Hepatocyte (in vitro differentiated cells): ENCODE results near the gene MANF. TPM values are rescaled to one million over a fixed set of nuclear protein-coding genes. Genes with fewer than 3 reads are reported as not detected.

Experiments used
- DNase-seq: peaks from one replicate; pipeline ENCODE4 v3.0.0-alpha.2; 2016; ENCODE audit warnings: low spot score
- H2AFZ ChIP-seq: fragments of 200-600 bp; sonication (generic); 2 replicates; pipeline ENCODE4 v1.6.0; 2016; ENCODE audit warnings: antibody characterized with exemption, mild to moderate bottlenecking
- H3K27ac ChIP-seq: fragments of 200-600 bp; sonication (generic); 2 replicates; pipeline ENCODE4 v1.5.1; 2016; ENCODE audit warnings: mild to moderate bottlenecking
- H3K27me3 ChIP-seq: fragments of 200-600 bp; sonication (generic); 2 replicates; pipeline ENCODE4 v1.6.1; 2016
- H3K36me3 ChIP-seq: fragments of 200-600 bp; sonication (generic); replicated peaks from 2 replicates; pipeline ENCODE4 v1.5.1; 2016; ENCODE audit warnings: low read depth; ENCODE audit not compliant: insufficient read depth
- H3K4me1 ChIP-seq: fragments of 200-600 bp; sonication (generic); 2 replicates; pipeline ENCODE4 v1.5.1; 2016; ENCODE audit warnings: mild to moderate bottlenecking, moderate library complexity; ENCODE audit not compliant: insufficient read depth
- H3K4me2 ChIP-seq: fragments of 200-600 bp; sonication (generic); 2 replicates; pipeline ENCODE4 v1.6.0; 2016
- H3K4me3 ChIP-seq: fragments of 200-600 bp; sonication (generic); 2 replicates; pipeline ENCODE4 v1.5.1; 2016; ENCODE audit warnings: mild to moderate bottlenecking
- H3K79me2 ChIP-seq: fragments of 200-600 bp; sonication (generic); 2 replicates; pipeline ENCODE4 v1.6.0; 2017; ENCODE audit warnings: mild to moderate bottlenecking
- H3K9me2 ChIP-seq: fragments of 200-600 bp; sonication (generic); replicated peaks from 2 replicates; pipeline ENCODE4 v1.6.0; 2017; ENCODE audit warnings: mild to moderate bottlenecking; ENCODE audit not compliant: insufficient read depth
- H3K9me3 ChIP-seq: fragments of 200-600 bp; sonication (generic); 2 replicates; pipeline ENCODE4 v1.5.1; 2016; ENCODE audit warnings: low read depth, mild to moderate bottlenecking
- H4K20me1 ChIP-seq: fragments of 200-600 bp; sonication (generic); 2 replicates; pipeline ENCODE4 v1.6.0; 2016; ENCODE audit warnings: mild to moderate bottlenecking; ENCODE audit not compliant: insufficient read depth, poor library complexity, severe bottlenecking
- EZH2 ChIP-seq: fragments of 200-600 bp; sonication (generic); IDR thresholded peaks from 2 replicates; pipeline ENCODE4 v1.6.1; 2016; ENCODE audit warnings: antibody characterized with exemption, mild to moderate bottlenecking, borderline replicate concordance
- EZH2phosphoT487 ChIP-seq: fragments of 200-600 bp; sonication (generic); IDR thresholded peaks from one replicate; pipeline ENCODE4 v1.6.1; 2018; ENCODE audit warnings: antibody characterized with exemption, mild to moderate bottlenecking, low read depth, moderate library complexity; ENCODE audit not compliant: unreplicated experiment, severe bottlenecking
- WGBS: methylation state at CpG from one replicate; pipeline ENCODE4 v1.1.6; 2016; ENCODE audit warnings: low lambda C conversion rate; ENCODE audit errors: missing lambda C conversion rate; 5-methylcytosine and 5-hydroxymethylcytosine counted together
- polyA plus RNA-seq: library from polyadenylated mRNA; unstranded; fragments of >200 nt; fragmentation: Nextera tagmentation; extraction: Ambion mirVana; gene quantifications from 2 replicates; pipeline ENCODE4 v1.2.1, GENCODE V29; 2016
- total RNA-seq: library from RNA; depleted of rRNA; stranded (reverse); fragments of >200 nt; gene quantifications from 2 replicates; pipeline ENCODE4 v1.2.3, GENCODE V29; 2014
- TF ChIP-seq, protein P1 (sequence below): fragments of 200-600 bp; sonication (generic); IDR thresholded peaks from 2 replicates; pipeline ENCODE4 v1.5.1; 2016; ENCODE audit warnings: antibody characterized with exemption, mild to moderate bottlenecking; ENCODE audit not compliant: poor library complexity

Gene MANF
- total and polyA plus RNA-seq, 2 experiments from 2014 or later = 178 to 225 TPM

DNA sequence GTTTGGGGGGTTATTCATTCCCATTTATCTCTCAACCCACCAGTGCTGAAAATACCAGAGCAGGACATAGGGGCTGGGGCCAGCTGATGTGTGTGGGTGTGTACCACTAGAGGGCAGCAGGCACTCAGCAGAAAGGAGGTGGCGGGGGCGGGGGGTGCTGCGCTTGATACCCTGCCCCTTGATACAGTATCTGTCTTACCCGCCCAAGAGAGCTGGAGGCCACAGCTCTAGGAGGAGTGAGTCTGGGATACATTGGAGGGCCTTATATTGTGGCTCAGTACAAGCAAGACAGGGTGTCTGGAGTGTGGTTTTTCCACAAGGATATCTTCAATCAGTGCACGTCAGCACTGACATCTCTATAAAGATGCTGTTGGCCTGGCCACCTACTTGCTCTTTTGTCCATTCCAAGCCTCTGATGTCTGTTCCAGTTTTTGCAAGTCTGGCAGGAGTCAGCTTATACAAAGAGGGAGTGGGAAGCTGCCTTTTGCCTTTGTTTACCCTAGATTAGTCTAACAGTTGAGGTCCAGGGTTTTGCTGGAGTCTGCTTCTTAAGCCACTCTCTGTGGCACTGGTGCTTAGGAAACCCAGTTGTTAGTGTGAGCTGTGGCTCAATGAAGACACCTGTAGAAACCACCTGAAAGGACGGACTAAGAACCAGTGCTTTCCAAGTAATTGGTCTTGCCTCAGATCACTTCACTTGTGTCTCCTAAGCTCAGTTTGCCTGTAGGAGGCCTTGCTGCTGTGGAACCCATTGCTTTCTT lies 4.5 kb downstream of the MANF start:
- no peaks in the 10 kb centered on the region for H3K27me3 ChIP-seq
- no peak overlapping the region for H2AFZ ChIP-seq
- no peaks in the 10 kb centered on the region for H3K9me3 ChIP-seq
- peaks cover 52% of the 10 kb centered on the region for H4K20me1 ChIP-seq
- peaks cover 63% of the 10 kb centered on the region for H3K4me1 ChIP-seq
- H3K4me2 ChIP-seq = peak overlapping the region; percentile 55
- WGBS = 81% methylated on average over 6 of the region's 6 CpGs
- H3K27ac ChIP-seq = peak overlapping the region; percentile 32
- DNase-seq = peak; percentile 78
- TF ChIP-seq, protein P1, sequence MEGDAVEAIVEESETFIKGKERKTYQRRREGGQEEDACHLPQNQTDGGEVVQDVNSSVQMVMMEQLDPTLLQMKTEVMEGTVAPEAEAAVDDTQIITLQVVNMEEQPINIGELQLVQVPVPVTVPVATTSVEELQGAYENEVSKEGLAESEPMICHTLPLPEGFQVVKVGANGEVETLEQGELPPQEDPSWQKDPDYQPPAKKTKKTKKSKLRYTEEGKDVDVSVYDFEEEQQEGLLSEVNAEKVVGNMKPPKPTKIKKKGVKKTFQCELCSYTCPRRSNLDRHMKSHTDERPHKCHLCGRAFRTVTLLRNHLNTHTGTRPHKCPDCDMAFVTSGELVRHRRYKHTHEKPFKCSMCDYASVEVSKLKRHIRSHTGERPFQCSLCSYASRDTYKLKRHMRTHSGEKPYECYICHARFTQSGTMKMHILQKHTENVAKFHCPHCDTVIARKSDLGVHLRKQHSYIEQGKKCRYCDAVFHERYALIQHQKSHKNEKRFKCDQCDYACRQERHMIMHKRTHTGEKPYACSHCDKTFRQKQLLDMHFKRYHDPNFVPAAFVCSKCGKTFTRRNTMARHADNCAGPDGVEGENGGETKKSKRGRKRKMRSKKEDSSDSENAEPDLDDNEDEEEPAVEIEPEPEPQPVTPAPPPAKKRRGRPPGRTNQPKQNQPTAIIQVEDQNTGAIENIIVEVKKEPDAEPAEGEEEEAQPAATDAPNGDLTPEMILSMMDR = peak; percentile 67
- TF ChIP-seq EZH2phosphoT487 = no peak
- peaks cover 3% of the 10 kb centered on the region for H3K36me3 ChIP-seq
- no peaks in the 10 kb centered on the region for H3K9me2 ChIP-seq
- H3K79me2 ChIP-seq = peaks cover 69% of the 10 kb centered on the region
- H3K4me3 ChIP-seq = no peak overlapping the region

DNA sequence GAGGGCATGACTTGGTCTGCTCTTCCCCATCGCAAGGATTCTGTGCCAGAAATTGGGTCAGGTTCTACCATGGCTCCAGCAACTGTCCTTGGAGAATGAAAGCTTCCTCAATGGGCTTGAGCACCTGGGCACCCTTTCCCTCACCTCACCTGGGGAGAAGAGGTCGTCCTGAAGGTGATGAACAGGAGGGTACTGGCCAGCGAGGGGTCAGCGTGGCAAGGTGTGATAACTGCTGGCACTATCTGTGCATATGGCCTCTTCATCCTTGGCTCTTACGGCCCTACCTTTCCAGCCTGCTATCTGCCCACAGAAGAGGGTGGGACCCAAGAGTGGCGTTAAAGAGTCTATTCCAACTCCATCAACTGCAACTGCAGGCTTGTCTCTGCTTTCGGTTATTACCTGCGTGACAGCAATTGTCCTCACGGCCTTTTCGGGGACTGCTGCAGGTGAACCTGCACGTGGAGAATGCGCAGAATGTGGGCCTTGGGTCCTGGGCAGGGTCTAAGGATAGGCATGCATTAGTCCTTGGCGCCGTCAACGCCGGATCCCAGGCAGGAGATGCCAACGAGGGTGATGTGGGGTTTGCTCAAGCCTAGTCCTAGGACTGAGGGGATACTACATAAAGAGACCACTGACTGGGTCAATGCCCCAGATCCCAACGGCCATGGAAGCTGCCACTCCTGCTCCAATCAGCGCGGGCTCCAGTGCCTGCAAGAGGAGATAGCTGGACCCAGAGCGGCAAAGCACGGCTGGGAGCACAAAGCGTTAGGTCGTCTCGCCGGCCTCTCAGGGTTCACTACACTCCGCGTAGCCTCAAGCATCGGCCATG lies 5.4 kb downstream of the MANF start:
- peaks cover 61% of the 10 kb centered on the region for H4K20me1 ChIP-seq
- 55% methylated on average over 29 of the region's 29 CpGs for WGBS
- peak overlapping the region; percentile 61 for H3K27ac ChIP-seq
- H3K4me2 ChIP-seq = peak overlapping the region; percentile 83
- no peak for TF ChIP-seq EZH2
- TF ChIP-seq EZH2phosphoT487 = no peak
- TF ChIP-seq, protein P1 = no peak
- H3K9me2 ChIP-seq = no peaks in the 10 kb centered on the region
- no peaks in the 10 kb centered on the region for H3K9me3 ChIP-seq
- DNase-seq = no peak
- peaks cover 3% of the 10 kb centered on the region for H3K36me3 ChIP-seq
- H3K27me3 ChIP-seq = no peaks in the 10 kb centered on the region
- H3K4me1 ChIP-seq = peaks cover 65% of the 10 kb centered on the region
- H3K4me3 ChIP-seq = no peak overlapping the region
- H3K79me2 ChIP-seq = peaks cover 76% of the 10 kb centered on the region
- H2AFZ ChIP-seq = no peak overlapping the region

DNA sequence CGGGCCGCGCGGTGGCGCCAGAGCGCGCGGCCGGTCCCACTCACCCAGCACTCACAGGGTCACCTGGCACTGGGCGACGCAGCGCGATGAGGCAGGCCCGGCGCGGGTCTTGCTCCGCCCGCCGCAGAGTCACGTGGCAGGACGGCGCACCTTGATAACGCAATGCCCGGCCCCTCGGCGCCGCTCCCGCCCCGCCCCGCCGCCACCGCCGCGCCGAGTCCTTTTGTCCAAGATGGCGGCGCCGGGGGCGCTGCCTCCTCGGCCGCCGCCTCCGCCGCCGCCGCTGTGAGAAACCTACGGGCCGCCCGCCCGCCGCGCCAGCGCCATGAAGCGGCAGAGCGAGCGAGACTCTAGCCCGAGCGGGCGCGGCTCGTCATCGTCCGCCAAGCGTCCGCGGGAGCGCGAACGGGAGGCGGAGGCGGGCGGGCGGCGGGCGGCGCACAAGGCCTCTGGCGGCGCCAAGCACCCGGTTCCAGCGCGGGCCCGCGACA lies 6.0 kb downstream of the MANF start, which contains the start of gene RBM15B:
TSS of gene RBM15B (plus strand) at position 211 of the 491 bp plus-strand sequence. CDS start at position 326, 115 bp downstream.
- Histone ChIP-seq H4K20me1 (peaks cover 68% of the 10 kb centered on the region), H3K4me1 (peaks cover 62% of the 10 kb centered on the region), H3K27ac (peak within 1 kb of the TSS; percentile 99), H3K4me3 (peak within 1 kb of the TSS; percentile 90), H3K4me2 (peak within 1 kb of the TSS; percentile 98), H3K9me3 (no peaks in the 10 kb centered on the region), H2AFZ (peak within 1 kb of the TSS; percentile 66), H3K27me3 (no peaks in the 10 kb centered on the region), H3K36me3 (peaks cover 3% of the 10 kb centered on the region), H3K9me2 (no peaks in the 10 kb centered on the region), H3K79me2 (peaks cover 72% of the 10 kb centered on the region)
- peak; percentile 99 for DNase-seq
- WGBS = 2% methylated on average over 24 of the region's 83 CpGs
- TF ChIP-seq EZH2phosphoT487 (no peak), EZH2 (no peak)
- TF ChIP-seq, protein P1 = peak; percentile 85
